Measurements from ENCODE around the gene MLIP.
"Not testable (repeated sequence)": the region's sequence is repeated elsewhere in the genome, so short reads cannot be mapped to it uniquely, and the experiment has no call there.

The MLIP gene

DNA sequence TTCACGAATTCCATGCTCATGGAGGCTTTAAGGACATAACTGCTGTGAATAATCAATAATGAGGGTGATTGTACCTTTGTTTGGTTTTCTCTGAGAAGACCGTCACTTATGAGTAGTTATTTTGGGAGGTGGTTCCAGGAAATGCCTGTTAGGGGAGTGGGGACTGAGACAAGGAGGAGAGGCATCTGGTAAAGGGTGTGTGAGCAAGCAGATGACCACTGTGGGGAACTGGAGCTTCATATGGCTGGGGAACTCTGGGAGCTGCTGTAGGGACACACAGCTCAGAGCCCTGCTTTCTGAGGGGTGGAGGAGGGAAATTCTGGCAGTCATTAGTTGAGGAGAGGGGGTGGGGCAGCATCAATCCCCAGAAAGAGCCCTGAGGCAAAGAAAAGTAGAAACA, 125.7 kb downstream of the MLIP start:
- no peak for DNase-seq

DNA sequence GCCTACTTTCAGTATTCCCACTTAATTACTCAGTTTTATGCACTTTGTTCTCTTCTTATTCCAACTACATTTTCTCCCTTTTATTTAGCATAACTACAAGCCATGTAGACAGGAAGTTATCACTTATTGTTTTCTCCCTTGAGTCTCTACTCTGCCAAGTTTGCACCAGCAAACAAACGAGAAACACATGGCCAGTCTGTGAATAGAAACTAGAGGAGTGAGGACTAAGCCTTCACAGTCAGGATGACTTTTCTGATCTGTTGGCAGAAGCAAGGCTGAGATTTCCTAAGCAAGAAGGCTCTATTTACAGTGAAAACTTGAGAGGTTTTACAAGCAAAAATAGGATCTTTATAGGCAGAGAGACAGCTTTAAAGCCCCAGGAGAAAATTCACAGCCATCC, 127.2 kb downstream of the MLIP start:
- peak; percentile 51 for DNase-seq

DNA sequence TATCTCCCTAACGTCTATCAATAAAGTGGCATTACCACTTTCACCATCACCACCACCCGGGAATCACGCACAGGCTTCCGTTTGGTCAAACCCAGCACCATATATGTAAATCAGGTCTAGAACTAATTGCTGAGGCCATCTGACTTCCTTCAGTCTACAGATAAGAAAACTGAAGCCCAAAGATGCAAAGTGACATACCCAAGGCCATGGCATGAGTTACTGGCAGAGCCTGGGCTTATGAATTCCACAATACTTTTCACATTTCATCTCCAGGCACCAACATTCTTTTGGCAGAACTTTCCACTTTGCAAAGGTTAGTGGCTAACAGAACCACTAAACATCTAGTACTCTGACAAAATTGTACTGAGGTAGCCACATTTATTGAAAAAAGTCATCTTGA, 132.5 kb downstream of the MLIP start:
- DNase-seq = no peak

DNA sequence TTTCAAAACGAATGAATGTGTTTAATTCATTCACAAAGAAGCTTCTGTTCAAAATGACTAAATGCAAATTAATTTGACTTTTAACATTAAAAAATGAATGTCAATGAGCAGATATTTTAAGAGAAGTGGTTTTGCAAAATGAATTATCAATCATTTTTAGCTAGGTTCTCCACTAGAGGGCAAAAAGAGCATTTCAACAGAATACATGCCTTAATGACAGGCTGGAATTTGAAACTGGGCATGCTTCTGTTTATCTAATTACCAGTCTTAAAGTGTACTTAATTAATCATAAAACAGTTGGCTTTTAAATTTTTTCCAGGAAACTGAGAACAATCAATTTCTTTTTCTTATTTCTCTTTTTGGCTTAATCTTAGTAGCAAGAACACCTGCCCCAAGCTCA, 133.2 kb downstream of the MLIP start:
- DNase-seq = peak; percentile 59

DNA sequence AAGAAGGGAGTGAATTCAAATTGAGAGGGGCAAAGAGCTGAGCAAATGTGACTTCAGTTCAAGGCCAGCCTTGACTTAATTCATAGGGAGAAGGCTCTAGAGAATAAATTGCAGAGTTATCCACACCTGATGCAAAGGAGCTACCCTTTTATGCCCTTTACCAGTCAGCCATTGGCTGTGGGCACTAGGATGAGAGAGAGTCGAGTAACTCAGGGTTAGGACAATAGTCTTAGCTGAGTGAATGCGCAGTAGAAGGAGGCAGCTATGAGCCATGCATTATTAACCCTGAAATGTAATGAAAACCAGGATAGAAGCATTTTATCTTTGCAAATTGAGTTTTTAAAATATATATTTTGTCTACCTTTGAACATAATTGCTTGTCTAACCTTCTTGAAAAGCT, 134.0 kb downstream of the MLIP start:
- DNase-seq = no peak

DNA sequence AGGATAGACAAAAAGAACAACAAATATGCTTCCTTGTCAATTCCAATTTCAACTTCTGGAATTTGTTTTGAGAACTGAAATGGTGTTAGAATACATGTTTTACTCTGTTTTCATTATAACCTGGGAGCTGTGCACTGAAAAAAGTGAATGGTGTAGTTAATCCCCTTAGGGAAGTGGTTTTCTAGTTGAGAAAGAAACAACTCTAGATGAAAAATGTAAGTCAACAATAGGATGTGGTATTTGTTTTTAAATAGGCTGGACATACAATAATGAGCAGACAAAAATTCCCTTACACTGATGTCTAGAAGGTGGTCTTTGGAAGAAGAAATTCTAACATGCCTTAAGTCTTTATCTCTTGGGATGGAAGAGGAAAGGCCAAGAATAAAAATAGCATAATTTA, 137.1 kb downstream of the MLIP start:
- no peak for DNase-seq

DNA sequence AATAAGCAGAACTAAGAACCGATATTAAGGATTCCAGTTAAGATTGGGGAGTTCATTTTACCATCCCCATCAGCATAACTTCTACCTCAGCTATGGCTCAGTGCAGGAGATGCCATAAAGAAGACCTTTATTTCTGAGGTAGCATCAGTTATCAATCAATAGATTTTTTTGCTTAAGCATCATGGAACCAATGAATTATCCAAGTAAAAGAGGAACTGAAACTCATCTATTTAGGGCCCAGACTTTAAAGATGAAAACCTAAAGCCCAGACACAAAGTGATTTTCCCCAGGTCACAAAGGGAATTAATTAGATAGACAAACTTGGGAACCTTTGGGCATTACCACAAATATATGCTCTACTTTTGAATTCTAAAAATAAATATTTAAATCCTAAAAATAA, 137.8 kb downstream of the MLIP start:
- DNase-seq = no peak

DNA sequence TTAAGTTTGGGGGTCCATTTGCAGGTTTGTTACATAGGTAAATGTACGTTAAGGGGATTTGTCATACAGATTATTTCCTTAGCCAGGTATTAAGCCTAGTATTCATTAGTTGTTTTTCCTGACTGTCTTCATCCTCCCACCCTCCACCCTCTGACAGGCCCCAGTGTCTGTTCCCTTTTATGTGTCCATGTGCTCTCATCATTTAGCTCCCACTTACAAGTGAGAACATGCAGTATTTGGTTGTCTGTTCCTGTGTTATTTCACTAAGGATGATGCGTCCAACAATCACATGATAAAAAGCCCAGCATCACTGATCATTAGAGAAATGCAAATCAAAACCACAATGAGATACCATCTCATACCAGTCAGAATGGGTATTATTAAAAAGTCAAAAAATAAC, 138.6 kb downstream of the MLIP start:
- not testable (repeated sequence) for DNase-seq

DNA sequence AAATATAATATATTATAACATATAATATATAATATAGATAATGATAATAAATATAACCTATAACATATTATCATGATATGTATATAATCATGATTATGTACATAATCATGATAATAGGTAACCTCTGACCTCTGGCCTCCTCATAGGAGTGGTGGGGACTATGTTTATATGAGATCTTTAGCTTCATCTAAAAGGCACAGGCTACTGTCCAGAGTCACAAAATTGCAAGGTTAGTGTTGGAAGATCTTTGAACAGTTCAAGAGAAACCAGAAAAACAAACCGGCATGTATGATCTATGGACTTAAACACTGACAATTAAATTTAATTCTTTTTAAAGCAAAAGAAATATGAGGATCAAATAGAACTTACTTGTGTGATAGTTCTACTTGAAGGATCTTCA, 141.3 kb downstream of the MLIP start:
- no peak for DNase-seq

DNA sequence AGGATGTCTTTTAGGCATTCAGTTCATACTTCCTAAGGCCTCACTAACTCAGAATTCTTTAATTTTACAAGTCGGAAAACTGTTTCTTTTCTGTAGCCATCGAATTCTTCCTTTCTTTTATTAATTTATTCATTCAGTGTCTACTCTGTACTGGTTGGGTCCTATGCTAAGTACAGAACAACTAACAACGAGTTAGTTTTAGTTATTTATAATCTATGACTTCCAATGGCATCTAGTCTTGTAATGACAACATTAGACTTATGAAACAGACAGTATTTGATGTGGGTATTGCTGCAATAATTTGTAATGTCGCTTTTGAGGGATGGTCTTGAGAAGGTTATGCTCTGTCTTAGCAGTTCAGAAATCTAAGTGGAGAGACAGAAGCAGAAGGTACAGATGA, 141.7 kb downstream of the MLIP start:
- no peak for DNase-seq

DNA sequence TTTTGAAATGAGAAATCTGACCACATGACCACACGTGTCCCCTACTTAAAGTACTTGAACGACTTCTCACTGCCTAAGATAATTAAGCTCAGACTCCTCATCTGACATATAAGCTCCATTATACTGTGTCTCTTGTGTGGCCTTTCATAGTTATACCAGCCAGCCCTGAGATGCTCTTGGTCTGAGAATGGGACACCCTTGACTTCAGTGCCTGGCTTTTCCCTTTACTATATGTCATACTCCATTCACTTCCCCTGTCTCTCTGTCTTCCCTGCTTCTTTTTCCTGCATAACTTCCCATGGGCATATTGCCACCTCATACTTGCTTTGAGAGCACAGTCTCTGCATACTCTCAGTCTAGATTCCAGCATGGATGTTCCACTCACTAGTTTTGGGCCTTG, 143.6 kb downstream of the MLIP start:
- no peak for DNase-seq

DNA sequence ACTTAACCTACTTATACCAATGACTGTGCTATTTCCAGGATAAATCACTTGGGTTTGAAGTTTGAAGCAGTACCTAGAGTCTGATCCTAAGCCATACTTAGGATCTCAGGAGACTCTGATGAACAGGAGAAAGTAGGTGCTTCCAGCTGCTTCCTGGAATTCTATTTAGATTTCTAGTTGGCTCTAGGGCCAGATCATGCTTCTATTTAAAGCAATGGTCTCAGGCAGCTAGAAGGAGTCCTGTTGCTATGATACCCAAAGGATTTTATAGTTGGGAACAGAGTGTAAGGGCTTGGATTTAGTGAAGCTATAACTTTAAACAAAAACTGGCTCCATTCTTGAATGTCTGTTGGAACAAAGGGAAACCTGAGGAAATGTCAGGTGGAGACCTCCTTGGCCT, 144.6 kb downstream of the MLIP start:
- peak; percentile 26 for DNase-seq

DNA sequence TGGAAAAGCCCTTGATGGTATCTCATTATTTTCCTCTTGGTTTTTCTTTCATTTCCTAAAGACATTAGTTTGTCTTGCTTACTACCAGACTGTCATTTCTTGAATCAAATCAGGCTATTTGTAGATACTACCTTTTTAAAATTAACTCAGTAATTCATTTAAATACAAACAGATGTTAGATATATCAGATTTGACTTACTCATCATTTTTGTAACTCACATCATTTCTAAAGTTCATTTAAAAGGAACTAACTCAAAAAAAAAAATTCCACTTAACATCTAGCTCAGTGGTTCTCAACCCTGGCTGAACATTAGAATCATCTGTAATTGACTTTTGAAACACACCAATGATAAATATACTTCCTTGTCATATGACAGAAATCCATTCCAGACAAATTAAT, 148.8 kb downstream of the MLIP start:
- no peak for DNase-seq

DNA sequence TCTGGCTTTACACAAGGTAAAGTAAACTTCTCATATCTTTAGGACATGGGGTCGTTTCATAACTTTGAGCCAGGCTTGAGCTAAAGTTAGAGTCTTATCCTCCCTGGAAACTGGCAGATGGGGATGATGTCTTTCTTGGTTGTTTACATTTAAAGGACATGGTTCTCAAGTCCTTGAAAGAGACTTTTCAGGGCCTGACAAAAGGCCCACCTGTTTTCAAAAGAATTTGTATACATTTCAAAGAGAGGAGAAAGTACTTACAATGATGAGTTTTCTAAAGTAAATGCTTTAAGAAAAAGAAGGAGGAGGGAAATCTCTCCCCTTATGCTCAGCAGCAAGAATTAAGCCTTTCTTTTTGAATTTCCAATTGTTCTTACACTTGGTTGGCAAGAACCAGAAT, 151.3 kb downstream of the MLIP start:
- DNase-seq = no peak

DNA sequence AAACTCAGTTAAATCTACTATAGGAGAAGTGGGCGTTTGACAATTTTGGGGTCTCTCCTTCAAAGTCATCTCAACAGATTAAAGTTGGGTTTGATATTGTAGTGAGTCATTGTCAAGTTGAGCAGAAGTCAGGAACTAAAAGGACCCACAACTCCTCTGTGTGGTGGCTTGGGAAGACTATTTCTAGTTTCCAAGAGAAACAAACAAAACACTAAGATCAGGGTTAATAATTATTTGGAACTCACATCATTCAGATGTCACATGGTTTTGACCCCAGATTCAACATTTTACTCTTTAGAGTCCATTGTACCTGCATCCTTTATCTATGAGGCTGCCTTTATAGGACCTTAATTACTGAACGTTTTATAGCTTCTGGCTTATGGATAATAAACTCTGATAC, 151.7 kb downstream of the MLIP start:
- DNase-seq = no peak

DNA sequence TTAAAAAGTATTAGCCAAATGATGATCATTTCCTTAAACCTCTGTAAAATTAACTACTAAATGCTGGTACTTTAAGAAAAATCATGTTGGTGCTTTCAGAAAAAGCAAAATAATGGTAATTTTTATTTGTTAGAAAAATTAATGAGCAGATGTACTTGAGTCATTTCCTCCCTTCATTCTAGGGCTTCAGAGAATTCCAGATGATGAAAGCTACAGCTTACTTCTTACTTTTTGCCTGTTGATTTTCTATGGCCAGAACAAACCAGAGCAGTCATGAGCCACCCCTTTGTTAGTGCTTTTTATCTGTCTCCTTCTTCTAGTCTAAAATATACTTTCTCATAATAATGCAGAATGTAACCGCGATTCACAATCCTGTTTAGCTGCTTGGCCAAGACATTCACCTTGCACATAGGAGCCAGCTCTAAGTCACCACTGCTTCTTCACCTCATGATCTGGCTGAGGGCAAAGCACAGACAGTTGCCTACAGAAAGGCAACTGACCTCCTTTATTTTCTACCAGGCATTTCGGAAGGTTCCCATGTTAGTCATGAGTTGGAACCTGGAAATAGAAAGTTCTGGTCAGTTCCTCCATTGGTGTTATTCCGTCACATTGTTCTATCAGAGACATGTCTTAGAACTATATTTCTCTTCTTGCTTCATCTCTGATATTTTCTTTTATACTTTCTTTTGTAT, 153.5 kb downstream of the MLIP start:
- no peak for DNase-seq

DNA sequence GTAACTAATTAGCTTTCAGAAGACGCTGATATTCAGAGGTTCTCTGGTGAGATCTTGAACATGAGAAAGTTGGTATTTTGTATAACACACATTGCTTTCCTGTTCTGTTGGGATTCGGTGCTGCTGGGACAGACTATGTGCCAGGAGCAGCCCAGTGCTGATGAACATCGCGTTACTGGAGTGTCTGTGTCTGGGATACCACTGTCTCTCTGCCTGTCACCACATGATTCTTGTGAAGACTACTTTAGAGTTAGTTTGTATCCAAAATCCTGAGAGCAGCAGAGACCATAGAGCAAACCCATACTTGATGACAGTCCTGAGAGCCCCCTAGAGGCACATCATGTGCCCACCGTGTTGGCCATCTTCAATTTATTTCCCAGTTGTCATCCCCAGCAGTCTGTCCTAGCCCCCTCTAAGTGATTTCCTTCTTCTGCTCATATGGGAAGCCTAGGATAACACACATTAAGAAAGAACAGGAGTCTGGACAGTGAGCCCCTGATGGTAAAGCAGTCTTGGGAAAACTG, 155.2 kb downstream of the MLIP start:
- DNase-seq = no peak

DNA sequence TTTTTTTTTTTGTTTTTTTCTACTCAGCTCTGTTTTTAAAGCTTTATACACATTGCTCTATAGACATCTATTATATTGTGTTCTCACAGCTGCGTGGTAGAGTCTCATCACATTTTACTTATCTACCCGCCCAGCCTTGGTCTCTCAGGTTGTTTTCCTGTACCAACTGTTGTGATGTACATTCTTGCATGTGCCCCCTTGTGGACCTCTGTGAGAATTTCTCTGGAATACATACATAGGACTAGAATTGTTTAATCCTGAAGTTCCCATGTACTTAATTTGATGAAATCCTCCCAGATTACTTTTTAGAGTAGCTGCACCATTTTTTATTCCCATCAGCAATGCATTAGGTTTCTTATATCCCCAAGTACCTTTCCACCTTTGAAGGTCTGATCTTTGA, 156.6 kb downstream of the MLIP start:
- no peak for DNase-seq

DNA sequence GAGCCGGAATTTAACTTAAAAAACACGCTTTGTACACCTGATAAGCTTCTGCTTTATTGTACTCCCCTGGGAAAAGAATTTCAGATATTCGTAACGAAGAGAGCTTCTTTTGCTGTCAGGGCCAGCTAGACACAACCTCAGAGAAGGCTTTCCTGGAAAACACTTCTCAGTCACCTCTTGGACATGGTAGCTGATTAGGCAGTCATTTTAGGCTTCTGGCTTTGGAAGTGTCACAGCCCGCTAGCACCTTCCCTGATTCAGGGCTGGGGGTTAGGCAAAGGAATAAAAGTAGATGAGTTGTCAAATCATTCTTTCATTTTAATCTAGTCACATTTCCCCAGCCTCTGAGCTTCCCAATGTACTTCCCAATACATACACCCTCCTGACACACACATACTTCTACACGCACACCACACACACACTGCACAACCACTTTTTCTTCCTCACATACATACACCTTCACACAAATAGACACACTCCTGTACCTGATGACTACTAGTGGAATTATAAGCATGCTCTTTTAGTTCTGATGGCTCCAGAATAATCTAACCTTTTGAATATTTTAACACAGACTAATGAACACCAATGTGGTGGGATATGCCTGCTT, 162.1 kb downstream of the MLIP start:
- no peak for DNase-seq

DNA sequence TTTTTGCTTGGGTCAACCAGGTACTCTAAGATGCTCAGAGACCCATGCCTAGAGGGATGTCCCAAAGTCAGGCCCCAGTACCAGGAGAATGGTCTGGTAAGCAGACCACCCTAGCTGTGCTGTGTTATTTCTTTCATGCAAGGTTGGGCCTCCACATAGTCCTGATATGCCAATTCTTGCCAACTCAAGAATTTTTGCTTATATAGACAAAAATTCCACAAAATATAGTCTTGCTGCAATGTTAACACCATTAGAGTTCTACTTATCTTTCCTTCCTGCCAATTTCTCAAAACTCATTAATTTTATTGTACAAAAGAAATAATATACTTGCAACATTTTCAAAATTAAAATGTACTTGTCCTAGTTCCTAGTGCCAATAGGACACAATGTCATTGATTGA, 163.1 kb downstream of the MLIP start:
- DNase-seq = no peak

DNA sequence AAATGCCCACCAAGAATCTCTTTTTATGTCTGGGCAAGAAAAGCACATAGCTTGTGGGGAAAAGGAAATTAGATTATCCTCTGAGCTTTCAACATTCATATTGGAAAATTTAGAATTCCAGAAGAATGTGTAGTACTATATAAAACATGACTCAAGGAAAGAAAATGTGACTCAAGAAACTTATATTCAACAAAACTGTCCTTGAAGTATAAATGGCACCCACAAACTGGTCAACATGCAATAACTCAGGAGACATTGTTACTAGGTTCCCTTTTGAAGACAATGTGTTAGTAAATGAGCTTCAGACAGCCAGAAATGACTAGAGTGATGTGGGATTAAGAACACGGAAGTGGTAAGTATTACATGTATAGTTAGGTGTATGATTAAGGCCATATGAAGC, 170.9 kb downstream of the MLIP start:
- no peak for DNase-seq

DNA sequence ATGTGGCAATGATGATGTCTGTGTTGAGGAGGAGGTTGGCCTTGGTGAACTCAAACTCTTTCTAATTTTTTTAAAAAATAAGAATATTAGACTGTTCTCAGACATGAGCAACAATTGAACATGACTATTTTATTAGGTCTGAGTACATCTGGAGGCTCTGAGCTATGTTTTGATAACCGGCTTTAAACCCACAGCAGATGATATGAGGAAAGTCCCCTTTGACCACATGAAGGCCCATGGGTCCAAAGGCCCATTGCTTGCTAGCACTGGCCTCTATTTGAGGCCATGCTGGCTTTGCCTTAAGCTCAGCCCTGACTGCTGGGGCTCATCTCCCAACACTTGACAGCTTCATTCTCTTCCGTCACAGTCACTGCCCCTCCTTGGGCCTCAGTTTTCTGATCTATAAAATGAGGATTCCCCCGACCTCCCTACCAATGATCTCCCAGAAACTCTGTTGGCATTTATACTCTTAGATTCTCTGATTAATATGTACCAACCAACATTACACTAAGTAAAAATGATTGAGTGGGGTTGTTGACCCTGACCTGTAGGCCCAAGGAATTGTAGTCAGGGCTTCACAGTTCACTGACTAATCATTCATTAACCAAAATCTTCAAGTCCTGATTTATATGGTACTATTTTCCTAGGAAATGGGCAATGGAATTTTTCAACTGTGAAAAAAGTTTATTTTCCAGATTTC, 173.1 kb downstream of the MLIP start:
- DNase-seq = no peak

DNA sequence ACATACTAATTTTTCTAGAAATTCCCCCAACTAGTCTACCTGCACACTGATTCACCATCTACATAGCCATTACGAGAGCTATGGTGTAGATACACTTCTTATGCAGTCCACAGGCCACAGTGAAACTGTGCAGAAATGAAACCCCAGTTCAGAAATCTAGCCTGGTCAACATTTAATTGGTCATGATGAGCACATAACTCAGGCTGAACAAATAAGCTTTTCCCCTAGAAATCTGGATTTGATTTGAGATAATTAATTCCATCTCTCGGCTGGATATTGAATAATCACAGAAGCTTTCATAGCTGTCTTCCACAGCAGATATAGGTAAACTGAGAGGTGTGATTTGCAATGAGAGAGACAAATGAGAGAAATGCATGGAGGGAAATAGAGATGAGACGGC, 174.4 kb downstream of the MLIP start:
- DNase-seq = no peak

DNA sequence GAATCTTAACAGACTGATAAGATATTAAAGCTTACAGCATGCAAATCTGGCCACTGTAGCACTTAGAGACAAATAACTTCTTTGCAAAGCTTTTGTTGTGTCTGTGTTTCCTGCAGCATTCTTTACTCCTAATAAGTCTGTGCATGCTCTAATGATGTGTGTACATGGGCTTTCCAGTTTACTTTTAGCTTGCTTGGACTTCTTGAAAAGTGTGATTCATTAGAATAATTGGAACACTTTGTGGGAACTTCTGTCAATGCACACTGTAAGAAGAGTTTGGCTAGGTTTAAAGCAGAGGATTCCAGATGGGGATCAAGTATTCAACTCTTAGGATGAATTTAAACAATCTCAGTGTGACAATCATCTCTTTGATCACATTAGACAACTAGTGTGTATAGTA, 174.9 kb downstream of the MLIP start:
- DNase-seq = no peak
